DOHH2 (cell line): Measurements from ENCODE around the gene ATF2.

ENCODE experiments used
- H3F3A ChIP-seq: fragments of 200-600 bp; sonication (generic), shearing (Covaris generic); 2 replicates; pipeline ENCODE4 v1.6.0; 2016; ENCODE audit warnings: antibody characterized with exemption, mild to moderate bottlenecking; ENCODE audit not compliant: control insufficient read depth, insufficient read depth
- H3K27ac ChIP-seq: fragments of 200-600 bp; sonication (generic); 2 replicates; pipeline ENCODE4 v1.5.1; 2014; ENCODE audit warnings: low read depth, mild to moderate bottlenecking, low read length, moderate library complexity
- H3K27me3 ChIP-seq: fragments of 200-600 bp; sonication (generic); 2 replicates; pipeline ENCODE4 v1.6.1; 2014; ENCODE audit warnings: mild to moderate bottlenecking, low read length, mixed read lengths; ENCODE audit not compliant: control insufficient read depth
- H3K36me3 ChIP-seq: fragments of 200-600 bp; sonication (generic); 2 replicates; pipeline ENCODE4 v1.6.1; 2014; ENCODE audit warnings: mild to moderate bottlenecking, low read length, moderate library complexity, mixed read lengths; ENCODE audit not compliant: control insufficient read depth
- H3K4me1 ChIP-seq: fragments of 200-600 bp; sonication (generic); 2 replicates; pipeline ENCODE4 v1.6.1; 2014; ENCODE audit warnings: mild to moderate bottlenecking, low read length, mixed read lengths; ENCODE audit not compliant: control insufficient read depth
- H3K4me2 ChIP-seq: fragments of 200-600 bp; sonication (generic); 2 replicates; pipeline ENCODE4 v1.6.0; 2014; ENCODE audit warnings: mild to moderate bottlenecking, low read length, moderate library complexity
- H3K4me3 ChIP-seq: fragments of 200-600 bp; sonication (generic); 2 replicates; pipeline ENCODE4 v1.5.1; 2014; ENCODE audit warnings: mild to moderate bottlenecking, low read length, mixed read lengths
- H3K79me2 ChIP-seq: fragments of 200-600 bp; sonication (generic); 2 replicates; pipeline ENCODE4 v1.6.1; 2014; ENCODE audit warnings: mild to moderate bottlenecking, low read length, mixed read lengths; ENCODE audit not compliant: control insufficient read depth
- H3K9me2 ChIP-seq: fragments of 200-600 bp; sonication (generic); replicated peaks from 2 replicates; pipeline ENCODE4 v1.6.1; 2014; ENCODE audit warnings: mild to moderate bottlenecking, low read length, mixed read lengths; ENCODE audit not compliant: control insufficient read depth
- H3K9me3 ChIP-seq: fragments of 200-600 bp; sonication (generic); 2 replicates; pipeline ENCODE4 v1.6.1; 2014; ENCODE audit warnings: antibody characterized with exemption, low read length, mixed read lengths; ENCODE audit not compliant: control insufficient read depth, insufficient read depth
- H4K20me1 ChIP-seq: fragments of 200-600 bp; sonication (generic); 2 replicates; pipeline ENCODE4 v1.6.0; 2014; ENCODE audit warnings: low read depth, mild to moderate bottlenecking, antibody characterized with exemption, low read length, moderate library complexity; ENCODE audit not compliant: control insufficient read depth, insufficient read depth
- CTCF ChIP-seq: fragments of 200-600 bp; sonication (generic); IDR thresholded peaks from one replicate; pipeline ENCODE4 v1.5.1; 2014; ENCODE audit warnings: antibody characterized with exemption, mild to moderate bottlenecking, low read depth, low read length; ENCODE audit not compliant: poor library complexity, severe bottlenecking
- EZH2phosphoT487 ChIP-seq: fragments of 200-600 bp; sonication (generic); IDR thresholded peaks from 2 replicates; pipeline ENCODE4 v1.6.1; 2017; ENCODE audit warnings: borderline replicate concordance, mild to moderate bottlenecking, antibody characterized with exemption, low read length, moderate library complexity, mixed read lengths

ATF2 gene

GRCh38 chr2:175176624-175177023, 8.6 kb upstream of the ATF2 start:
- H3K27ac ChIP-seq = no peak overlapping the region
- H4K20me1 ChIP-seq = peaks cover 24% of the 10 kb centered on the region
- peaks cover 68% of the 10 kb centered on the region for H3K36me3 ChIP-seq
- H3K79me2 ChIP-seq = peaks cover 38% of the 10 kb centered on the region
- H3K27me3 ChIP-seq = no peaks in the 10 kb centered on the region
- H3F3A ChIP-seq = peaks cover 56% of the 10 kb centered on the region
- H3K4me3 ChIP-seq = no peak overlapping the region
- H3K4me2 ChIP-seq = no peak overlapping the region
- peaks cover 19% of the 10 kb centered on the region for H3K4me1 ChIP-seq
- H3K9me2 ChIP-seq = no peaks in the 10 kb centered on the region
- TF ChIP-seq EZH2phosphoT487 = no peak
- TF ChIP-seq CTCF = no peak
- no peaks in the 10 kb centered on the region for H3K9me3 ChIP-seq

- Histone ChIP-seq H3K36me3 (peaks cover 63% of the 10 kb centered on the region), H3K4me1 (peaks cover 21% of the 10 kb centered on the region), H3K27me3 (no peaks in the 10 kb centered on the region), H3K27ac (no peak overlapping the region), H3K4me2 (no peak overlapping the region), H4K20me1 (peaks cover 24% of the 10 kb centered on the region), H3F3A (peaks cover 59% of the 10 kb centered on the region), H3K79me2 (peaks cover 31% of the 10 kb centered on the region), H3K9me3 (no peaks in the 10 kb centered on the region), H3K9me2 (no peaks in the 10 kb centered on the region), H3K4me3 (no peak overlapping the region)
- no peak for TF ChIP-seq EZH2phosphoT487
- no peak for TF ChIP-seq CTCF
Observed at GRCh38 chr2:175175896-175176295, 7.9 kb upstream of the ATF2 start.

GRCh38 chr2:175175320-175175719, 7.3 kb upstream of the ATF2 start:
- no peak overlapping the region for H3K4me2 ChIP-seq
- peaks cover 25% of the 10 kb centered on the region for H3K79me2 ChIP-seq
- no peak for TF ChIP-seq CTCF
- no peak for TF ChIP-seq EZH2phosphoT487
- peaks cover 57% of the 10 kb centered on the region for H3K36me3 ChIP-seq
- no peak overlapping the region for H3K4me3 ChIP-seq
- no peaks in the 10 kb centered on the region for H3K9me2 ChIP-seq
- H3K27me3 ChIP-seq = no peaks in the 10 kb centered on the region
- no peaks in the 10 kb centered on the region for H3K9me3 ChIP-seq
- H3K4me1 ChIP-seq = peaks cover 24% of the 10 kb centered on the region
- H4K20me1 ChIP-seq = peaks cover 21% of the 10 kb centered on the region
- no peak overlapping the region for H3K27ac ChIP-seq
- peaks cover 57% of the 10 kb centered on the region for H3F3A ChIP-seq
